Measurements from ENCODE around the gene MAMDC2. TPM values are rescaled to one million over a fixed set of nuclear protein-coding genes. Genes with fewer than 3 reads are reported as not detected.
A peak's percentile ranks its signal among the peaks of the same experiment; 100 is the strongest.

The MAMDC2 gene
- total and polyA plus RNA-seq, 5 donors from 2014 or later, result 0.10 TPM; not detected in 4

GRCh38 chr9:70073193-70073592 lies 29.5 kb downstream of the MAMDC2 start:
- Mint-ChIP-seq H3K36me3 (no peaks in the 10 kb centered on the region), H3K27me3 (peaks cover 4% of the 10 kb centered on the region), H3K4me1 (no peaks in the 10 kb centered on the region), H3K27ac (no peak overlapping the region), H3K4me3 (no peak overlapping the region), H3K9me3 (no peaks in the 10 kb centered on the region)
- Histone ChIP-seq H3K36me3 (ENCODE audit: control insufficient read depth, insufficient read depth, low read length) (no peaks in the 10 kb centered on the region), H3K27ac (ENCODE audit: insufficient read depth, low read length, poor library complexity, severe bottlenecking) (no peak overlapping the region), H3K27me3 (ENCODE audit: control insufficient read depth, insufficient read depth, low read length) (no peaks in the 10 kb centered on the region), H3K4me3 (ENCODE audit: low read depth, low read length) (no peak overlapping the region), H3K9me3 (ENCODE audit: control insufficient read depth in 2 of 2, low read length in 2 of 2) (no peaks in the 10 kb centered on the region), H3K4me1 (ENCODE audit: control insufficient read depth, insufficient read depth, low read length, poor library complexity, severe bottlenecking) (no peaks in the 10 kb centered on the region)
- ATAC-seq (ENCODE audit: low read depth in 2 of 2) (no peak), DNase-seq (no peak)

- H3K4me3 Mint-ChIP-seq, result no peak overlapping the region
- no peak overlapping the region for H3K27ac Mint-ChIP-seq
- peaks cover 4% of the 10 kb centered on the region for H3K27me3 Mint-ChIP-seq
- Histone ChIP-seq H3K4me1 (ENCODE audit: control insufficient read depth, insufficient read depth, low read length, poor library complexity, severe bottlenecking) (no peaks in the 10 kb centered on the region), H3K4me3 (ENCODE audit: low read depth, low read length) (no peak overlapping the region), H3K27ac (ENCODE audit: insufficient read depth, low read length, poor library complexity, severe bottlenecking) (no peak overlapping the region), H3K36me3 (ENCODE audit: control insufficient read depth, insufficient read depth, low read length) (no peaks in the 10 kb centered on the region), H3K9me3 (ENCODE audit: control insufficient read depth in 2 of 2, low read length in 2 of 2) (no peaks in the 10 kb centered on the region), H3K27me3 (ENCODE audit: control insufficient read depth, insufficient read depth, low read length) (no peaks in the 10 kb centered on the region)
- DNase-seq, result no peak
- no peaks in the 10 kb centered on the region for H3K4me1 Mint-ChIP-seq
- H3K9me3 Mint-ChIP-seq, result no peaks in the 10 kb centered on the region
- no peak for ATAC-seq (ENCODE audit: low read depth in 2 of 2)
- H3K36me3 Mint-ChIP-seq, result no peaks in the 10 kb centered on the region
Observed at GRCh38 chr9:70073756-70074155, 30.1 kb downstream of the MAMDC2 start.

GRCh38 chr9:70076678-70077077 lies 33.0 kb downstream of the MAMDC2 start:
- DNase-seq (no peak), ATAC-seq (ENCODE audit: low read depth in 2 of 2) (no peak)
- no peak overlapping the region for H3K4me3 ChIP-seq (ENCODE audit: low read depth, low read length)
- H3K36me3 ChIP-seq (ENCODE audit: control insufficient read depth, insufficient read depth, low read length), result no peaks in the 10 kb centered on the region
- H3K4me1 Mint-ChIP-seq, result no peaks in the 10 kb centered on the region
- H3K4me3 Mint-ChIP-seq, result no peak overlapping the region
- H3K27ac Mint-ChIP-seq, result no peak overlapping the region
- no peaks in the 10 kb centered on the region for H3K9me3 ChIP-seq (ENCODE audit: control insufficient read depth in 2 of 2, low read length in 2 of 2)
- peaks cover 0 to 2% (median 0%) of the 10 kb centered on the region in 7 donors for H3K9me3 Mint-ChIP-seq
- H3K4me1 ChIP-seq (ENCODE audit: control insufficient read depth, insufficient read depth, low read length, poor library complexity, severe bottlenecking), result no peaks in the 10 kb centered on the region
- no peaks in the 10 kb centered on the region for H3K36me3 Mint-ChIP-seq
- H3K27me3 ChIP-seq (ENCODE audit: control insufficient read depth, insufficient read depth, low read length), result no peaks in the 10 kb centered on the region
- no peak overlapping the region for H3K27ac ChIP-seq (ENCODE audit: insufficient read depth, low read length, poor library complexity, severe bottlenecking)
- H3K27me3 Mint-ChIP-seq, result peaks cover 9% of the 10 kb centered on the region

GRCh38 chr9:70079417-70080037 lies 35.9 kb downstream of the MAMDC2 start:
- H3K36me3 Mint-ChIP-seq, result no peaks in the 10 kb centered on the region
- Histone ChIP-seq H3K27me3 (ENCODE audit: control insufficient read depth, insufficient read depth, low read length) (no peaks in the 10 kb centered on the region), H3K4me3 (ENCODE audit: low read depth, low read length) (no peak overlapping the region), H3K4me1 (ENCODE audit: control insufficient read depth, insufficient read depth, low read length, poor library complexity, severe bottlenecking) (no peaks in the 10 kb centered on the region), H3K27ac (ENCODE audit: insufficient read depth, low read length, poor library complexity, severe bottlenecking) (no peak overlapping the region), H3K36me3 (ENCODE audit: control insufficient read depth, insufficient read depth, low read length) (no peaks in the 10 kb centered on the region), H3K9me3 (ENCODE audit: control insufficient read depth in 2 of 2, low read length in 2 of 2) (no peaks in the 10 kb centered on the region)
- no peak overlapping the region for H3K27ac Mint-ChIP-seq
- ATAC-seq (ENCODE audit: low read depth in 2 of 2) (no peak), DNase-seq (no peak)
- no peaks in the 10 kb centered on the region for H3K4me1 Mint-ChIP-seq
- H3K27me3 Mint-ChIP-seq, result peaks cover 9% of the 10 kb centered on the region
- no peak overlapping the region for H3K4me3 Mint-ChIP-seq
- peaks cover 0 to 2% (median 0%) of the 10 kb centered on the region in 7 donors for H3K9me3 Mint-ChIP-seq

- H3K9me3 Mint-ChIP-seq, result peaks cover 0 to 4% (median 0%) of the 10 kb centered on the region in 7 donors
- H3K27me3 ChIP-seq (ENCODE audit: control insufficient read depth, insufficient read depth, low read length), result peaks cover 2% of the 10 kb centered on the region
- no peaks in the 10 kb centered on the region for H3K4me1 ChIP-seq (ENCODE audit: control insufficient read depth, insufficient read depth, low read length, poor library complexity, severe bottlenecking)
- H3K27ac ChIP-seq (ENCODE audit: insufficient read depth, low read length, poor library complexity, severe bottlenecking), result no peak overlapping the region
- no peak overlapping the region for H3K4me3 ChIP-seq (ENCODE audit: low read depth, low read length)
- H3K27ac Mint-ChIP-seq, result no peak overlapping the region
- H3K4me3 Mint-ChIP-seq, result no peak overlapping the region
- H3K27me3 Mint-ChIP-seq, result peaks cover 14% of the 10 kb centered on the region
- H3K9me3 ChIP-seq (ENCODE audit: control insufficient read depth in 2 of 2, low read length in 2 of 2), result no peaks in the 10 kb centered on the region
- H3K36me3 Mint-ChIP-seq, result no peaks in the 10 kb centered on the region
- H3K4me1 Mint-ChIP-seq, result no peaks in the 10 kb centered on the region
- no peaks in the 10 kb centered on the region for H3K36me3 ChIP-seq (ENCODE audit: control insufficient read depth, insufficient read depth, low read length)
- ATAC-seq (ENCODE audit: low read depth in 2 of 2) (no peak), DNase-seq (no peak)
Observed at GRCh38 chr9:70080481-70081119, 37.0 kb downstream of the MAMDC2 start.

- DNase-seq (no peak), ATAC-seq (ENCODE audit: low read depth in 2 of 2) (no peak)
- H3K36me3 Mint-ChIP-seq, result no peaks in the 10 kb centered on the region
- peak overlapping the region in 1 of 4 donors; percentile 73 for H3K4me3 Mint-ChIP-seq
- H3K27ac ChIP-seq (ENCODE audit: insufficient read depth, low read length, poor library complexity, severe bottlenecking), result no peak overlapping the region
- no peaks in the 10 kb centered on the region for H3K4me1 Mint-ChIP-seq
- H3K9me3 Mint-ChIP-seq, result peaks cover 0 to 5% (median 0%) of the 10 kb centered on the region in 7 donors
- no peaks in the 10 kb centered on the region for H3K9me3 ChIP-seq (ENCODE audit: control insufficient read depth in 2 of 2, low read length in 2 of 2)
- H3K27me3 Mint-ChIP-seq, result peaks cover 15% of the 10 kb centered on the region
- H3K36me3 ChIP-seq (ENCODE audit: control insufficient read depth, insufficient read depth, low read length), result no peaks in the 10 kb centered on the region
- H3K4me3 ChIP-seq (ENCODE audit: low read depth, low read length), result no peak overlapping the region
- no peak overlapping the region for H3K27ac Mint-ChIP-seq
- no peaks in the 10 kb centered on the region for H3K4me1 ChIP-seq (ENCODE audit: control insufficient read depth, insufficient read depth, low read length, poor library complexity, severe bottlenecking)
- peaks cover 2% of the 10 kb centered on the region for H3K27me3 ChIP-seq (ENCODE audit: control insufficient read depth, insufficient read depth, low read length)
Observed at GRCh38 chr9:70081120-70081495, 37.5 kb downstream of the MAMDC2 start.

GRCh38 chr9:70083429-70083828 lies 39.8 kb downstream of the MAMDC2 start:
- Mint-ChIP-seq H3K4me3 (no peak overlapping the region), H3K27me3 (peaks cover 18% of the 10 kb centered on the region), H3K36me3 (no peaks in the 10 kb centered on the region), H3K4me1 (no peaks in the 10 kb centered on the region), H3K27ac (no peak overlapping the region), H3K9me3 (peaks cover 0 to 7% (median 0%) of the 10 kb centered on the region in 7 donors)
- H3K27ac ChIP-seq (ENCODE audit: insufficient read depth, low read length, poor library complexity, severe bottlenecking), result no peak overlapping the region
- H3K36me3 ChIP-seq (ENCODE audit: control insufficient read depth, insufficient read depth, low read length), result no peaks in the 10 kb centered on the region
- peaks cover 2% of the 10 kb centered on the region for H3K27me3 ChIP-seq (ENCODE audit: control insufficient read depth, insufficient read depth, low read length)
- H3K9me3 ChIP-seq (ENCODE audit: control insufficient read depth in 2 of 2, low read length in 2 of 2), result no peaks in the 10 kb centered on the region
- ATAC-seq (ENCODE audit: low read depth in 2 of 2) (no peak), DNase-seq (no peak)
- no peak overlapping the region for H3K4me3 ChIP-seq (ENCODE audit: low read depth, low read length)
- H3K4me1 ChIP-seq (ENCODE audit: control insufficient read depth, insufficient read depth, low read length, poor library complexity, severe bottlenecking), result no peaks in the 10 kb centered on the region

GRCh38 chr9:70085241-70085640 lies 41.6 kb downstream of the MAMDC2 start:
- H3K4me1 Mint-ChIP-seq, result no peaks in the 10 kb centered on the region
- H3K9me3 ChIP-seq (ENCODE audit: control insufficient read depth in 2 of 2, low read length in 2 of 2), result no peaks in the 10 kb centered on the region
- H3K9me3 Mint-ChIP-seq, result peaks cover 0 to 7% (median 0%) of the 10 kb centered on the region in 7 donors
- H3K4me3 Mint-ChIP-seq, result no peak overlapping the region
- DNase-seq, result no peak
- peaks cover 2% of the 10 kb centered on the region for H3K27me3 ChIP-seq (ENCODE audit: control insufficient read depth, insufficient read depth, low read length)
- H3K4me1 ChIP-seq (ENCODE audit: control insufficient read depth, insufficient read depth, low read length, poor library complexity, severe bottlenecking), result no peaks in the 10 kb centered on the region
- H3K27ac ChIP-seq (ENCODE audit: insufficient read depth, low read length, poor library complexity, severe bottlenecking), result no peak overlapping the region
- ATAC-seq (ENCODE audit: low read depth in 2 of 2), result no peak
- H3K36me3 ChIP-seq (ENCODE audit: control insufficient read depth, insufficient read depth, low read length), result no peaks in the 10 kb centered on the region
- H3K27me3 Mint-ChIP-seq, result peaks cover 18% of the 10 kb centered on the region
- H3K27ac Mint-ChIP-seq, result no peak overlapping the region
- no peak overlapping the region for H3K4me3 ChIP-seq (ENCODE audit: low read depth, low read length)
- H3K36me3 Mint-ChIP-seq, result no peaks in the 10 kb centered on the region
